Measurements from ENCODE around the gene LMO1.

- TF ChIP-seq POLR2A (IDR thresholded peaks at IDR 0.05) (no peak), CTCF (IDR thresholded peaks at IDR 0.05) (no peak)
Observed at GRCh38 chr11:8286886-8287285, 23.2 kb upstream of the LMO1 start.

Data from right lobe of liver (tissue), 4 donors.